ENCODE results near the gene PRKAR2B.
"Not testable (repeated sequence)": the region's sequence is repeated elsewhere in the genome, so short reads cannot be mapped to it uniquely, and the experiment has no call there.

- not testable (repeated sequence) for TF ChIP-seq CEBPB (IDR thresholded peaks at IDR 0.05; ENCODE audit: low read depth); RAD21 (IDR thresholded peaks at IDR 0.05; ENCODE audit: low read depth); POLR2A (IDR thresholded peaks at IDR 0.05; ENCODE audit: borderline replicate concordance, extremely low read depth, insufficient read depth, insufficient read length); POLR2AphosphoS5 (IDR thresholded peaks at IDR 0.05; ENCODE audit: low read depth, low read length); ZBTB33 (IDR thresholded peaks at IDR 0.05; ENCODE audit: extremely low read depth, insufficient replicate concordance, low read length); SRF (IDR thresholded peaks at IDR 0.05; ENCODE audit: low read depth); CTCF (IDR thresholded peaks at IDR 0.05 in 2 of 3, conservative IDR thresholded peaks at IDR 0.05 in 1 of 3; ENCODE audit: borderline replicate concordance in 1 of 3, insufficient read depth in 1 of 3, low read depth in 2 of 3, low read length in 2 of 3); FOSL1 (IDR thresholded peaks at IDR 0.05; ENCODE audit: low read depth)
- TF ChIP-seq, protein P1, sequence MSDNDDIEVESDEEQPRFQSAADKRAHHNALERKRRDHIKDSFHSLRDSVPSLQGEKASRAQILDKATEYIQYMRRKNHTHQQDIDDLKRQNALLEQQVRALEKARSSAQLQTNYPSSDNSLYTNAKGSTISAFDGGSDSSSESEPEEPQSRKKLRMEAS (IDR thresholded peaks at IDR 0.05), result not testable (repeated sequence)
These were observed 11.6 kb downstream of the PRKAR2B start for GRCh38 chr7:107056058-107056457.
